ENCODE data around the gene BRD4. TPM values are rescaled to one million over a fixed set of nuclear protein-coding genes. Genes with fewer than 3 reads are reported as not detected.
"Not testable (repeated sequence)": the region's sequence is repeated elsewhere in the genome, so short reads cannot be mapped to it uniquely, and the experiment has no call there.

Gene BRD4
- total RNA-seq, 4 donors from 2014 or later: 34.7 to 69.6 (median 36.0) TPM

- no peak for DNase-seq (ENCODE audit: low spot score in 2 of 2)
- no peak overlapping the region for H3K4me3 ChIP-seq
- H3K27ac ChIP-seq: no peak overlapping the region
- H3K27me3 ChIP-seq: no peaks in the 10 kb centered on the region
- TF ChIP-seq POLR2A (IDR thresholded peaks at IDR 0.05): no peak
- TF ChIP-seq, protein P1, sequence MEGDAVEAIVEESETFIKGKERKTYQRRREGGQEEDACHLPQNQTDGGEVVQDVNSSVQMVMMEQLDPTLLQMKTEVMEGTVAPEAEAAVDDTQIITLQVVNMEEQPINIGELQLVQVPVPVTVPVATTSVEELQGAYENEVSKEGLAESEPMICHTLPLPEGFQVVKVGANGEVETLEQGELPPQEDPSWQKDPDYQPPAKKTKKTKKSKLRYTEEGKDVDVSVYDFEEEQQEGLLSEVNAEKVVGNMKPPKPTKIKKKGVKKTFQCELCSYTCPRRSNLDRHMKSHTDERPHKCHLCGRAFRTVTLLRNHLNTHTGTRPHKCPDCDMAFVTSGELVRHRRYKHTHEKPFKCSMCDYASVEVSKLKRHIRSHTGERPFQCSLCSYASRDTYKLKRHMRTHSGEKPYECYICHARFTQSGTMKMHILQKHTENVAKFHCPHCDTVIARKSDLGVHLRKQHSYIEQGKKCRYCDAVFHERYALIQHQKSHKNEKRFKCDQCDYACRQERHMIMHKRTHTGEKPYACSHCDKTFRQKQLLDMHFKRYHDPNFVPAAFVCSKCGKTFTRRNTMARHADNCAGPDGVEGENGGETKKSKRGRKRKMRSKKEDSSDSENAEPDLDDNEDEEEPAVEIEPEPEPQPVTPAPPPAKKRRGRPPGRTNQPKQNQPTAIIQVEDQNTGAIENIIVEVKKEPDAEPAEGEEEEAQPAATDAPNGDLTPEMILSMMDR (IDR thresholded peaks at IDR 0.05): no peak
- TF ChIP-seq EP300 (IDR thresholded peaks at IDR 0.05): no peak
- H3K4me1 ChIP-seq: no peaks in the 10 kb centered on the region
- H3K36me3 ChIP-seq: peaks cover 6 to 90% (median 51%) of the 10 kb centered on the region in 3 donors
- no peaks in the 10 kb centered on the region for H3K9me3 ChIP-seq
- WGBS, 2 donors: 80 to 92% methylated on average over 3 of the region's 3 CpGs
Measured at GRCh38 chr19:15358918-15359317, 26.6 kb upstream of the BRD4 start.

DNA sequence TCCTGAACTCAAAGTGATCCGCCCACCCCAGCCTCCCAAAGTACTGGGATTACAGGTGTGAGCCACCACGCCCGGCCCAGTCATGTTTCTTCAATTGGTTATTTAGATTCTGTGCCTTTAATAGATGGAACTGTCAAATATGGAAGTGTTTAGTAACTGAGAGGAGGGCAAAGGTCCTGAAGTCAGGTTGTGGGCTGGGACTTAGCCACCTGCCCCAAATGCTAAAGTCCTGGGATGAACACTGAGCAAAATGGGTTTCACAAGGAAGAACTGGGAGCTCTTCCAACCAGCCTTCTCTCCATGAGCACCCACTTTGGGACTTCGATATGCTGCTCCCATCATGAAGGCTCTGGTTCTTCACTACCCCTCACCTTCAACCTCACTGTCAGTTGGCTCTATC, 25.6 kb upstream of the BRD4 start:
- no peaks in the 10 kb centered on the region for H3K27me3 ChIP-seq
- no peaks in the 10 kb centered on the region for H3K4me1 ChIP-seq
- DNase-seq (ENCODE audit: low spot score in 2 of 2): no peak
- no peak overlapping the region for H3K4me3 ChIP-seq
- 97 to 99% methylated on average over 4 of the region's 4 CpGs for WGBS, 2 donors
- peaks cover 6 to 96% (median 52%) of the 10 kb centered on the region in 3 donors for H3K36me3 ChIP-seq
- TF ChIP-seq, protein P1 (IDR thresholded peaks at IDR 0.05): no peak
- TF ChIP-seq POLR2A (IDR thresholded peaks at IDR 0.05) (no peak), EP300 (IDR thresholded peaks at IDR 0.05) (no peak)
- no peaks in the 10 kb centered on the region for H3K9me3 ChIP-seq
- H3K27ac ChIP-seq: no peak overlapping the region

- WGBS, 2 donors: 86 to 87% methylated on average over 27 of the region's 27 CpGs
- Histone ChIP-seq H3K4me3 (no peak overlapping the region), H3K4me1 (no peaks in the 10 kb centered on the region), H3K27me3 (no peaks in the 10 kb centered on the region), H3K9me3 (no peaks in the 10 kb centered on the region), H3K36me3 (peaks cover 6 to 84% (median 46%) of the 10 kb centered on the region in 3 donors), H3K27ac (no peak overlapping the region)
- TF ChIP-seq, protein P1 (IDR thresholded peaks at IDR 0.05): no peak
- no peak for TF ChIP-seq POLR2A (IDR thresholded peaks at IDR 0.05)
- no peak for TF ChIP-seq EP300 (IDR thresholded peaks at IDR 0.05)
- DNase-seq (ENCODE audit: low spot score in 2 of 2): no peak
Measured at GRCh38 chr19:15354566-15355296, 22.4 kb upstream of the BRD4 start.

DNA sequence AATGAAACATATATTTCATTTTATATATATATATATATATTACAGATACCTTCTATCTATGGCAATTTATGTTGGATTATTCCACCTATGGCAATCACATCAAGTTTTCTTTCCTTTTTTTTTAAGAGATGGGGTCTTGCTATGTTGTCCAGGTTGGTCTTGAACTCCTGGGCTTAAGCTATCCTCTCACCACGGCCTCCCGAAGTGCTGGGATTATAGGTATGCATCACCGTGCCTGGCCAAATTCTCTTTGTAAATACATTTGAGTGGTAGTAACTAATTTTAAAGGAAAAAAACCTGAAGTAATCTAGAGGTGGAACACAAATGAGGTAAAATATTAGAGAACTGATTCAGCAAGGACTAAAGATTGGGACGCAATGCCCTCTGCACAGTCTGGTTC, 21.6 kb upstream of the BRD4 start:
- no peak for TF ChIP-seq EP300 (IDR thresholded peaks at IDR 0.05)
- TF ChIP-seq POLR2A (IDR thresholded peaks at IDR 0.05): no peak
- TF ChIP-seq, protein P1 (IDR thresholded peaks at IDR 0.05): no peak
- no peak for DNase-seq (ENCODE audit: low spot score in 2 of 2)
- Histone ChIP-seq H3K36me3 (peaks cover 6 to 75% (median 39%) of the 10 kb centered on the region in 3 donors), H3K27me3 (no peaks in the 10 kb centered on the region), H3K27ac (no peak overlapping the region), H3K9me3 (no peaks in the 10 kb centered on the region), H3K4me1 (no peaks in the 10 kb centered on the region), H3K4me3 (no peak overlapping the region)
- 61 to 84% methylated on average over 4 of the region's 4 CpGs for WGBS, 2 donors

- H3K4me1 ChIP-seq; H3K27me3 ChIP-seq; DNase-seq (ENCODE audit: low spot score in 2 of 2); H3K27ac ChIP-seq; H3K4me3 ChIP-seq; H3K9me3 ChIP-seq: not testable (repeated sequence)
- WGBS, 2 donors: 88 to 89% methylated on average over 8 of the region's 8 CpGs
- H3K36me3 ChIP-seq: peaks cover 0 to 64% (median 28%) of the 10 kb centered on the region in 3 donors
Measured at GRCh38 chr19:15352535-15352934, 20.2 kb upstream of the BRD4 start.

GRCh38 chr19:15341328-15341727, 9.0 kb upstream of the BRD4 start:
- not testable (repeated sequence) for H3K4me1 ChIP-seq; H3K9me3 ChIP-seq; DNase-seq (ENCODE audit: low spot score in 2 of 2); H3K27me3 ChIP-seq; H3K27ac ChIP-seq; H3K4me3 ChIP-seq
- H3K36me3 ChIP-seq: peaks cover 0 to 36% (median 0%) of the 10 kb centered on the region in 3 donors
- WGBS, 2 donors: 93 to 97% methylated on average over 11 of the region's 11 CpGs

All from tibial nerve (tissue), 4 donors.